ENCODE data around the gene GJC2.

GRCh38 chr1:228141226-228142044, 8.3 kb upstream of the GJC2 start:
- no peak for TF ChIP-seq CTCF (IDR thresholded peaks at IDR 0.05; ENCODE audit: insufficient read depth, low read length)
- no peak for TF ChIP-seq SPI1 (IDR thresholded peaks at IDR 0.05; ENCODE audit: borderline replicate concordance, low read depth)
- no peak for TF ChIP-seq GABPA (IDR thresholded peaks at IDR 0.05; ENCODE audit: low read depth)

Data from HL-60 (cell line).